NCI-H524 treated with DMSO at 0.1 percent for 48 hours (cell line): ENCODE results near the gene ZFP64.
A peak's percentile ranks its signal among the peaks of the same experiment; 100 is the strongest.
"Not testable (repeated sequence)": the region's sequence is repeated elsewhere in the genome, so short reads cannot be mapped to it uniquely, and the experiment has no call there.

Experiments used
- DNase-seq: peaks from one replicate; lab custom pipeline; 2025; lab: John Stamatoyannopoulos, UW

The ZFP64 gene

DNA sequence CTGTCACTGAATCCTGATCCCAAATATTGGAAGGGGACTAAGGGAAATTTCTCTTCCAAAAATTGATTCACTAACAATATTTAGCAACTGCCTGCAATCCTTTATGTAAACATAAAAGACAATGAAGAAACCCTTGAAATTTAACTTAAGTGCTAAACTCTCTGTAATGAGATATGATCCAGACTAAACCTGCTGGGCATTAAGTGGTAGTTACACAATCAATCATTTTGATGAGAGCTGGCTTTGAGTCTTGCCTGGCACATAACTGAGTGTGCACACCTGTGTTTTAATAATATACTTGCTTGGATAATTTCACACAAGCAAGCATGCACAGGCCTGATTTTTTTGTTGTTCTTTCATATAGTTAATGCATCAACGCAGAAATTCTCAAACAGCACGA lies 9.8 kb upstream of the ZFP64 start:
- no peak for DNase-seq

DNA sequence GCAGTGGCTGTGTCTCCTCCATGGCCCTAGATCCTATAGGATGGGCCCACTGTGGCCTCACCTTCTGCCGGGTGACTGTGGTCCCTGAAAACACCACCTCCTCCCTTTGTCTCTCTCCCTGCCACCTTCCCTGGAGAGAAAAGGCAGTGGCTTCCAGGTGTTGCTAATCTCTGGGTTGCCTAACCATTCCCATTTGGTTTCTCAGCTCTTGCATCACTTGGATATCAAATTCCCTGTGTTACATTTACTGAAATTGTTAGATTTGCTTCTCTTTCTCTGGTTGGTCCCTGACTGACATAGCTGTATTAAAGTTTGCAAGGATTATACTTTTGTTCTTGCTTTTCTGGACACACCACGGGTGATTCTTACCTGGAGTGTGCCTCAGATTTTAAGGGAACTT lies 9.3 kb upstream of the ZFP64 start:
- DNase-seq, result no peak

DNA sequence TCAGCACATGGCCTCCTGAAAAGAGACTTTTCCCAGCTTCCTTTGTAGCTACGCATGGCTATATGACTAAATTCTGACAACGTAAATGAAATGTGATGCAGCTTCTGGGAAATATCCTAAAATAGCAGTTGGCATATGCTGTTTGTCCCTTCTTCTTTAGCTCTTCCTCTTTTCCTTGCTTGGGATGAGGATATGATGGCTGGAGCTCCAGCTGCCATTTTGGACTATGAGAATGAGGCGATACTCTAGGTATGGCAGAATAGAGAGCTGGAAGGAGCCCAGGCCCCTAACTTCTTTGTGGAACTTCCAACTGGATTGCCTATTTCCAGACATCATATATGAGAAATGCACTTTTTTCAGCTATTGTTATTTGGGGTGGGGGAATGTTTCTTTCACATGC lies 5.3 kb upstream of the ZFP64 start:
- no peak for DNase-seq

DNA sequence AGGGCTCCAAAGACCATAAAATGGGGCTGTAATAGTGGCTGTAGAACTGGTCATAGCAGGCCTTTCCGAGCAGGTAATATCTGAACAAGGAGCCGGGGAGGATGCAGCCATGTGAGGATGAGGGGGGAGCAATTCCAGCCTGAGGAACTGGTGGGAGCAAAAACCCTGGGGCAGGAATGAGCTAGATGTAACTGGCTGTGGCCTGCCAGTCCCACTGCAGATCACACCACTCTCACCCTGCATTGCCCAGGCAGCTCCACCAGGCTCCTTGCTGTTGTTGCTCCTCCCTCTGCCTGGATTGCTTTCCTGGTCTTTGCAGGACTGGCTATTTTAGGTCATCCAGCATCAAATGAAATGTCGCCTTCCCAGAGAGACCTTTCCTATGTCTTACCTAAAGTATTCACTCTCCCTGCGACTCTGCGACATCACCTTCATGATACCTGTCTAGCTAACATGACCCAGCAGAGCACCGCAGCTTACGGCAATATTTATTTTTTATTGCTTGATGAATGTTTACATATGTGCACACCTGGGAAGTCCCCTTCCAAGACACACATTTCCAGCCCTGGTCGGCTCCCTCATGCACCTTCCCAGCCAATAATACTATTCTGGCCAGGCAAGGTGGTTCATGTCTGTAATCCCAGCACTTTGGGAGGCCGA lies 2.4 kb upstream of the ZFP64 start:
- no peak for DNase-seq

GRCh38 chr20:52193133-52193532 lies 1.6 kb upstream of the ZFP64 start:
- DNase-seq, result peak; percentile 60

GRCh38 chr20:52192719-52193007 lies 1.1 kb upstream of the ZFP64 start:
- DNase-seq, result not testable (repeated sequence)

DNA sequence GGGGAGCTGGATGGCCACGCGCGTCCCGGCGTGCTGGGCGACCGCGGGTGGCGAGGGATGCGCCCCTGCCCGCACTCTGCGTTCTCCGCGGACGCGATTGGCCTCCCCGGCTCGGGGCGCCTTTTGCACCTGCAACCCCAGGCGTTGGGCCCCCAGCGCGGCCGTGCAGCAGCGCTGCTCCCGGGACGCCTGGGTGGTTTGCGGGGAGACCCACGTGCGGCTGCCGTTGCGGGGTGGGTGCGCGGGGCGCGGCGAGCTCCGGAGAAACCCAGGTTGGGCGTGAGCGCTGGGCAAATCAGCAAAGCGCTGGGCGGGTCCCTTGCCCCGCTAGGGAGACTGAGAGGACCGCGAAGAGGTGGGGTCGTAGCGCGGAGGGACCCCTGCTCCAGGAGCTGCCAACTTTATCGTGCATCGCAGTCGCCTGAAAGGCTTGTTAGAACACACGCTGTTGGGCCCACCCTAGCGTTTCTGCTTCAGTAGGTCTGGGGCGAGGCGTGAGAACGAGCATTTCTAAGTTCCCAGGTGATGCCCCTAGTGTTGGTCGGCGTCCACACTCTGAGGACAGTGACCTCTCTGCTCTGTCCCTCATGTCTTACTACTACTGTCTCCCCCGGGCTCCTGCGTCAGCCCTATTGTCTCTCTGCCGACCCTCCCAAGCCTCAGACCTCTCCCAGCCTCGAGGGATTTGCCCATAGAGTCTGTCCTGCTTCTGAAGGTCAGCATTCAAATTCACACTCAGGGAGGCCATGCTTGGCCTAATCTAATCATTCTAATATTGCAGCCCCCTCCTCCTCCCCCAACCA lies 538 bp upstream of the ZFP64 start:
- no peak for DNase-seq

GRCh38 chr20:52190437-52191131 lies 995 bp downstream of the ZFP64 start:
- DNase-seq, result no peak

DNA sequence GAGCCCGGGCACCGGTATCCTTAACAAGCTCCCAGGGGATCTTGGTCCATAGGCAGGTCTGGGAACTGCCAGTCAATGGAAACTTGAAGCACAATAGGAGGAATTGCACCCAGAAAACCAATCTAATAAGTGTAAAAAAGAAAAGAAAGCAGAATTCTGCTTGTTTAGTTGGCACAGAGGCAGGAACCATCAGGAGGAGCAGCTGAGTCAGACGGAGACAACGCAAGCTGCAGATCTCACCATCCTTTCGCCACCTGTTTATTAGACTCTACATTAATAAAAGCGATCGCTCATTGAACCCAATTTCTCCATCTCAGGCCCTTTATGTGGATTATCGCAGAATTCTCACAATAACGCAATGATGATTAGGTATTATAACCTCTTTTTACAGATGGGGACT lies 9.8 kb downstream of the ZFP64 start:
- DNase-seq, result no peak

DNA sequence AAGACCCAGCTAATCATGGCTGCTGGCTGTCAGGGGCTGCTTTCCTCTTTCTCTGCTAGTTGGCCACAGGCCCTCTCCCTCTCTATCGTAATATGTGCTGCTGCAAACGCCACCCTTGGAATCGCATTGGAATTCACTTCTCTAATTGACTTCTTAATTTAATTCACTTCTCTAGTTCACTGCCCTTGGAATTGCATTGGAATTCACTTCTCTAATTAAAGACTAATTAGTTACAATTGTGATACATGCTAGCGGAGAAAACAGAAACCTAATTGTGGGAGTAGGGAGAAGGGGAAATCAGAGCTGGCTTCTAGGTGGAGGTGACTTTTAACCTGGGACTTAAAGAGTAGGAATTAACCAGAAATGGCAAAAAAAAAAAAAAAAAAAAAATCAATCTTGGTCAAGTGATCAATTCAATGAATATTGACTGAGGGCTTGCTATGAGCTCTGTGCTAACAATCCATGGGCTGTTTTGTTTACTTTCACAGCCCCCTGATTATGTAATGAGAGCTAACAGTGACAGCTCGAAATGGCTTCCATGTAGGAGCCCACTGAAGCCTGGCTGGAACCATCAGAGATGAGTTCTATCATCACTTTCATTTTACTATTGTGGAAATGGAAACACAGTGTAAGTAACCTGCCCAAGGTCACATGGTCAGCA lies 11.3 kb downstream of the ZFP64 start:
- no peak for DNase-seq

GRCh38 chr20:52179331-52180179 lies 12.0 kb downstream of the ZFP64 start:
- DNase-seq, result no peak

DNA sequence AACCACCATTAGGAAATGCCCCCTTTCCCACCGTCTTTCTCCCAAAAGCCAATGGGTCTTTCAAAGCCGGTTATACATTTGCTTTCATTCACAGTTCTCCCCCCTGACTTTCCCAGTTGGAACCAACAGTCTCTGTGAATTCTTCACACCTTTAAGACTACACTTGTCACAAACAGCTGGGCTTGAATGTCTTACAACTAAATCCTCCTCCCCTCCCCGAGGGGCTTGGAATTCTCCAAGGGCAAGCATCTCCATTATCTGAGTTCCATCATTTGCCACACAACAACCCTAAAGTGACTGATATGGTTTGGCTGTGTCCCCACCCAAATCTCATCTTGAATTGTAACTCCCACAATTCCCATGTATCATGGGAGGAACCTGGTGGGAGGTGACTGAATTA lies 12.9 kb downstream of the ZFP64 start:
- DNase-seq, result no peak

- no peak for DNase-seq
These were observed 15.7 kb downstream of the ZFP64 start for GRCh38 chr20:52175840-52176239.

DNA sequence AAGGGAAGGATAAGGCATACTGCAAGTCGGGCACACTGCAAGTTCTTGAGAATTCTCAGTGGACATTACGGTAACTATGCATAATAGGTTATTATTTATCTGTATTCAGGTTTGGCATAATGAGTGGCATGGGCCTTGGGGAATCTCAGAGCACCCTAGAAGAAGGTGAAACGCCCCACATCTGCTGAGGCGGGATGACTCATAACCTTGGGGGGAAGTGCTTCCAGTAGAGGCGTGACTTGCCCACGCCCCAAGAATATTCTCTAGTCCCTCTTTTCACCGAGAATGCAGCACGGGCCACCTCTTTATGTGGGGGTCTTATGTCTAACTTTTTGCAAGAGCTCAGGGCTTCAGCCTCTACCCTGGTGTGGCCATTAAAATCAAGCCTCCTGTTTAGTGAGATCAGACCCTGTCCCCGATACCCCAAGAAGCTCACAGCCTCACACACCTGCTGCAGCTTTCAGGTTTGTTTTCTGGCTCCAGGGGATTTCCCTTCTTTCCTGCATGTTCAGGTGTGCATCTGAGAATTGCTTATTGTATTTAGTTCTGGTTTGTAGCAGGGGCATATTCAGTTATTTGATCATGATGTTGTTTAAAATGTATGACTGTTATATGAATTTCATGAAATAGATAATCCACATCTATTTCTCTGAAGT lies 19.1 kb downstream of the ZFP64 start:
- DNase-seq, result no peak

- DNase-seq, result no peak
These were observed 20.6 kb downstream of the ZFP64 start for GRCh38 chr20:52171025-52171424.

GRCh38 chr20:52168116-52168515 lies 23.5 kb downstream of the ZFP64 start:
- no peak for DNase-seq

- no peak for DNase-seq
These were observed 24.2 kb downstream of the ZFP64 start for GRCh38 chr20:52167232-52167840.

DNA sequence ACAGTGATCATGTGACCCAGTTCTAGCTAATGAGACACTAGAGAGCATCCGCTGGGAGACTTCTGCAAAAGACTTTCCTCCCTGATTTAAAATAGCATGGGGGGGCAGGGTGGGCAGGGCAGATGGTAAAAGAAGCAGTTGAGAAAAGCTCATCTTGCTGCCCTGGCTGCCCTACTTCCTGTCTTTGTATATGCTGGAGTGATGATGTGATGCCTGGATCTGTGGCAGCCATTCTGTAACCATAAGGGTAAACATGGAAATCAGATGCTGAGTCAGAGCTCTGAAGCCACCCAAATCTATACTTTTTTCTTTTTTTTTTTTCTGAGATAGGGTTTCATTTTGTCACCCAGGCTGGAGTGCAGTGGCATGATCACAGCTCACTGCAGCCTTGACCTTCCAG lies 25.4 kb downstream of the ZFP64 start:
- DNase-seq, result no peak

- DNase-seq, result no peak
These were observed 30.9 kb downstream of the ZFP64 start for GRCh38 chr20:52160621-52161204.

DNA sequence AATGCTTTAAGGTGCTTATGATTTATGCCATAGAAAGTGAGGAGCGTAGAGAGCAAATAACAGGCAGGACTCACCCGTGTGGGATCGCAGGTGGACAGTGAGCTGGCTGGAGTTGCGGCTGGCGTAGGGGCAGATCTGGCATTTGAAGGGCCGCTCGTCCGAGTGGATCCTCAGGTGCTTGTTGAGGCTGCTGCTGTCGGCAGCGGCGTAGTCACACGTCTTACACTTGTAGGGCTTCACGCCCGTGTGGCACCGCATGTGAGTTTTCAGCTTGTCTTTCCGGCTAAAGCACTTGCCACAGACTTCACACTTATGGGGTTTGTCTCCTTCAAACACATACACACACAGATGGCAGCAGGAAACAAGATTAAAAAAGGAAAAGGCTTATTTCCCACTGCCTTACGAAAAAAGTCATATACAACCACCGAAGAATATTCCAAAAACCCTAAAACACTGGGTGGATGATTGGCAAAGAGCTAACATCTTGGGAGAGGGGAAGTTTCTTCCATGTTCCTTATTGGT lies 31.5 kb downstream of the ZFP64 start:
- no peak for DNase-seq
